ENCODE results near the gene TBC1D9B. TPM values are rescaled to one million over a fixed set of nuclear protein-coding genes. Genes with fewer than 3 reads are reported as not detected.

TBC1D9B gene
- total RNA-seq, 4 donors from 2014 or later: 71.4 to 125 (median 100) TPM

- DNase-seq (ENCODE audit: low spot score in 2 of 2): no peak
- WGBS, 2 donors: 73 to 95% methylated on average over 4 of the region's 4 CpGs
- TF ChIP-seq, protein P1, sequence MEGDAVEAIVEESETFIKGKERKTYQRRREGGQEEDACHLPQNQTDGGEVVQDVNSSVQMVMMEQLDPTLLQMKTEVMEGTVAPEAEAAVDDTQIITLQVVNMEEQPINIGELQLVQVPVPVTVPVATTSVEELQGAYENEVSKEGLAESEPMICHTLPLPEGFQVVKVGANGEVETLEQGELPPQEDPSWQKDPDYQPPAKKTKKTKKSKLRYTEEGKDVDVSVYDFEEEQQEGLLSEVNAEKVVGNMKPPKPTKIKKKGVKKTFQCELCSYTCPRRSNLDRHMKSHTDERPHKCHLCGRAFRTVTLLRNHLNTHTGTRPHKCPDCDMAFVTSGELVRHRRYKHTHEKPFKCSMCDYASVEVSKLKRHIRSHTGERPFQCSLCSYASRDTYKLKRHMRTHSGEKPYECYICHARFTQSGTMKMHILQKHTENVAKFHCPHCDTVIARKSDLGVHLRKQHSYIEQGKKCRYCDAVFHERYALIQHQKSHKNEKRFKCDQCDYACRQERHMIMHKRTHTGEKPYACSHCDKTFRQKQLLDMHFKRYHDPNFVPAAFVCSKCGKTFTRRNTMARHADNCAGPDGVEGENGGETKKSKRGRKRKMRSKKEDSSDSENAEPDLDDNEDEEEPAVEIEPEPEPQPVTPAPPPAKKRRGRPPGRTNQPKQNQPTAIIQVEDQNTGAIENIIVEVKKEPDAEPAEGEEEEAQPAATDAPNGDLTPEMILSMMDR (IDR thresholded peaks at IDR 0.05): no peak
- TF ChIP-seq POLR2A (IDR thresholded peaks at IDR 0.05): no peak
- intact Hi-C loops (cut with DNase I; ENCODE audit: low total_unique reads): loop anchor here (5.0 kb wide), 1 partner anchor 545 kb away; no protein-coding TSS in a partner anchor
- no peak overlapping the region for H3K4me3 ChIP-seq (ENCODE audit: low read depth, poor library complexity, severe bottlenecking)
These were observed 25.4 kb downstream of the TBC1D9B start for GRCh38 chr5:179882338-179882737.

GRCh38 chr5:179880848-179881590 is 26.7 kb downstream of the TBC1D9B start:
- H3K4me3 ChIP-seq (ENCODE audit: low read depth, poor library complexity, severe bottlenecking): no peak overlapping the region
- TF ChIP-seq, protein P1 (IDR thresholded peaks at IDR 0.05): no peak
- no peak for TF ChIP-seq POLR2A (IDR thresholded peaks at IDR 0.05)
- intact Hi-C loops (cut with DNase I; ENCODE audit: low total_unique reads): loop anchor here (5.0 kb wide), 1 partner anchor 546 kb away; no protein-coding TSS in a partner anchor
- DNase-seq (ENCODE audit: low spot score in 2 of 2): no peak
- WGBS, 2 donors: 88 to 89% methylated on average over 25 of the region's 25 CpGs

GRCh38 chr5:179880066-179880650 is 27.5 kb downstream of the TBC1D9B start:
- H3K4me3 ChIP-seq (ENCODE audit: low read depth, poor library complexity, severe bottlenecking): no peak overlapping the region
- DNase-seq (ENCODE audit: low spot score in 2 of 2): no peak
- WGBS, 2 donors: 92 to 94% methylated on average over 10 to 11 of the region's 12 CpGs
- intact Hi-C loops (cut with DNase I; ENCODE audit: low total_unique reads): loop anchor here (5.0 kb wide), 1 partner anchor 547 kb away; no protein-coding TSS in a partner anchor
- TF ChIP-seq POLR2A (IDR thresholded peaks at IDR 0.05): no peak
- TF ChIP-seq, protein P1 (IDR thresholded peaks at IDR 0.05): no peak

DNA sequence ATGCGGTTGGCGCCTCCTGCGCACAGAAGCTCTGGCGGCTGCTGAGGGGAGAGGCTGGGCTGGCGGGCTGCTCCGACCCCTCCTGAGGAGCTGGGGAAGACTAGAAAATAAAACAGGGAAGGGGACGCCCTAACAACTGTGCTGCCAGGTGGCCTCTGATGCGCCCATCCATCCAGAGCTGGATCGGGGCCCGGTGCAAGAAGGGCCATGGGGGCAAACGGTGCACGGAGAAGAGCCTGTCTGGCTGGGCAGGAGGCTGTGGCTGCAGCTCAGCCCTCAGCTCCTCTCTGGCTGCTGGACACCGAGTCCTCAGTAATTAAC is 28.0 kb downstream of the TBC1D9B start:
- TF ChIP-seq POLR2A (IDR thresholded peaks at IDR 0.05): no peak
- TF ChIP-seq, protein P1 (IDR thresholded peaks at IDR 0.05): no peak
- no peak for DNase-seq (ENCODE audit: low spot score in 2 of 2)
- intact Hi-C loops (cut with DNase I; ENCODE audit: low total_unique reads): loop anchor here (5.0 kb wide), 1 partner anchor 548 kb away; no protein-coding TSS in a partner anchor
- no peak overlapping the region for H3K4me3 ChIP-seq (ENCODE audit: low read depth, poor library complexity, severe bottlenecking)
- 92 to 97% methylated on average over 9 to 13 of the region's 13 CpGs for WGBS, 2 donors

GRCh38 chr5:179879003-179879689 is 28.6 kb downstream of the TBC1D9B start:
- TF ChIP-seq, protein P1 (IDR thresholded peaks at IDR 0.05): no peak
- no peak for TF ChIP-seq POLR2A (IDR thresholded peaks at IDR 0.05)
- intact Hi-C loops (cut with DNase I; ENCODE audit: low total_unique reads): no loop called here
- DNase-seq (ENCODE audit: low spot score in 2 of 2): no peak
- no peak overlapping the region for H3K4me3 ChIP-seq (ENCODE audit: low read depth, poor library complexity, severe bottlenecking)
- WGBS, 2 donors: 91 to 97% methylated on average over 20 to 25 of the region's 31 CpGs

All from lower leg skin (tissue), 4 donors.